Measurements from ENCODE around the gene ACR.

DNA sequence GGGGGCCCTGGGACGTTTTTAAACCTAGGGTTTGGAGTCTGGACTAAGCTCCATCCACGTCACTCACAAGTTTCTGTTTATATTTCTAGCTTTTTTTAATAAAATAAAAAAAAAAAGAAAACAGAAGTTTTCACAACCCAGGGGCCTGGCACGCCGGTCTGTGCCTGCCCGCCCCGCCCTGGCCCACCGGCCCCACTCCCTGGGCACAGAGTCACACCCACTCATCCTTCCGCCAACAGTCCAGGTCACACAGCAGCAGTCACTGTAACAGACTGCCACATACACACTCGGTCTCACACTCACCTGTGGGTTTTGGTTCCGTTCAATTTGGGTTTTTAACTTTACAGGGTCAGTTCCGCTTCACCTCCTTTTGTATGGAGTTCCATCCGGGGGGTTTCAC lies 5.3 kb upstream of the ACR start:
- no peak for TF ChIP-seq POLR2AphosphoS5 (IDR thresholded peaks at IDR 0.05; ENCODE audit: low read depth, low read length)
- TF ChIP-seq, protein P1, sequence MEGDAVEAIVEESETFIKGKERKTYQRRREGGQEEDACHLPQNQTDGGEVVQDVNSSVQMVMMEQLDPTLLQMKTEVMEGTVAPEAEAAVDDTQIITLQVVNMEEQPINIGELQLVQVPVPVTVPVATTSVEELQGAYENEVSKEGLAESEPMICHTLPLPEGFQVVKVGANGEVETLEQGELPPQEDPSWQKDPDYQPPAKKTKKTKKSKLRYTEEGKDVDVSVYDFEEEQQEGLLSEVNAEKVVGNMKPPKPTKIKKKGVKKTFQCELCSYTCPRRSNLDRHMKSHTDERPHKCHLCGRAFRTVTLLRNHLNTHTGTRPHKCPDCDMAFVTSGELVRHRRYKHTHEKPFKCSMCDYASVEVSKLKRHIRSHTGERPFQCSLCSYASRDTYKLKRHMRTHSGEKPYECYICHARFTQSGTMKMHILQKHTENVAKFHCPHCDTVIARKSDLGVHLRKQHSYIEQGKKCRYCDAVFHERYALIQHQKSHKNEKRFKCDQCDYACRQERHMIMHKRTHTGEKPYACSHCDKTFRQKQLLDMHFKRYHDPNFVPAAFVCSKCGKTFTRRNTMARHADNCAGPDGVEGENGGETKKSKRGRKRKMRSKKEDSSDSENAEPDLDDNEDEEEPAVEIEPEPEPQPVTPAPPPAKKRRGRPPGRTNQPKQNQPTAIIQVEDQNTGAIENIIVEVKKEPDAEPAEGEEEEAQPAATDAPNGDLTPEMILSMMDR (IDR thresholded peaks at IDR 0.05), result no peak

Data from Panc1 (cell line).